GM21717 (cell line): ENCODE data around the gene RLBP1.
"Not testable (repeated sequence)": the region's sequence is repeated elsewhere in the genome, so short reads cannot be mapped to it uniquely, and the experiment has no call there.

Experiments used
- ATAC-seq: cut with Tn5 transposase; IDR thresholded peaks from one replicate; pipeline ENCODE4 v1.9.1; 2021; ENCODE audit warnings: mild to moderate bottlenecking, moderate library complexity; ENCODE audit not compliant: unreplicated experiment

The RLBP1 gene

DNA sequence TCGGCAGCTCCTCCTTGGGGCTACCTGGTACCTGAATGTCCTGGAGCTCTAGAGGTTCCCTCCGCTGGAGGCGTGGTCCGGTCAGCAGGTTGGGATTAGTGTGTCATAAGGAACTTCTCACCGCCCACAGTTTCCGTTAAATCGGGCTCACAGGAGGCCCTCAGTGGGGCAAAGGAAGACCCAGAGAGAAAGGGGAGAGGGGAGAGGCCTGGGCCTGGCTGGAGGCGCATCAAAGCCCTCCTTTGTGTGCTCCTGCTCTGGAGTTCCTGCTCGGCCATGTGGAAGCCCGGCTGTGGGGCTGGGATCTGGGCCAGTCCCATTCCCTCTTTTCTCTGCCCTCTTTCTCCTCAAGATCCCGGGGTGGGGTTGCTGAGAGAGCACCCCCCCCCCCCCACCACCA lies at the start of gene RLBP1:
Gene RLBP1, minus strand, starts transcription at position 37 of the 400 bp plus-strand sequence. CDS start 2,604 bp downstream, outside the sequence.
- ATAC-seq, result no peak

GRCh38 chr15:89250142-89250541 lies 28.8 kb upstream of the RLBP1 start:
- not testable (repeated sequence) for ATAC-seq

DNA sequence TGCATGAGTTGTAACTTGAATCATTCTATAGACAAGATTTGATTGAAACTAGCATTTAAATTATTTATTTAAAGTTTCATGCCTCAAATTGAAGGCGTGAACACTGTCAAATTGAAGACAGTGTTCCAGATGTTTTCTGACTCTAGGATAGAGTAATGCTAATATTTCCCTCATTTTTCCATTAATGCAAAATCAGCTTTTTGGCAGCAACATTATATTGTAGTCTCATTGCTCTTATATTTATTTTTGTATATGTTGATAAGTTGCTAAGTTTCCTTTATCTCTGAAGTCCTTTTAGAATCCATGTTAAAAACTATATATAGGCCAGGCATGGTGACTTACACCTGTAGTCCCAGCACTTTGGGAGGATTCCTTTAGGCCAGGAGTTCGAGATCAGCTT lies 27.2 kb upstream of the RLBP1 start:
- no peak for ATAC-seq

GRCh38 chr15:89247446-89247845 lies 26.1 kb upstream of the RLBP1 start:
- ATAC-seq, result no peak

DNA sequence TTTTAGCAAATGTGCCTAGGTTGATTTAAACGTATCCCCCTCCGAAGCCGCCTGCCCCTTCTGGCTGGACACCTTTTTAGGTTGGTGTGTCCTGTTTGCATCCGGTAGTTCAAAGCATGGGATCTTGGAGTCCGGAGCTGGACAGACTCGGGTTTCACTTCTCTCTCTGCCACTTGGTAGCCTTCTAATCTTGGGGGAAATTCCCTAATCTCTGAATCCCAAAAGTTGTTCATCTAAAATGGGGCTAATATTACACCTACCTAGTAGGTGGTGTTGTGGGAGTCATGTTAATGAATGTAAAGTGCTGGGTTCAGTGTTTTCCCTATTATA lies 23.2 kb upstream of the RLBP1 start:
- ATAC-seq, result no peak

DNA sequence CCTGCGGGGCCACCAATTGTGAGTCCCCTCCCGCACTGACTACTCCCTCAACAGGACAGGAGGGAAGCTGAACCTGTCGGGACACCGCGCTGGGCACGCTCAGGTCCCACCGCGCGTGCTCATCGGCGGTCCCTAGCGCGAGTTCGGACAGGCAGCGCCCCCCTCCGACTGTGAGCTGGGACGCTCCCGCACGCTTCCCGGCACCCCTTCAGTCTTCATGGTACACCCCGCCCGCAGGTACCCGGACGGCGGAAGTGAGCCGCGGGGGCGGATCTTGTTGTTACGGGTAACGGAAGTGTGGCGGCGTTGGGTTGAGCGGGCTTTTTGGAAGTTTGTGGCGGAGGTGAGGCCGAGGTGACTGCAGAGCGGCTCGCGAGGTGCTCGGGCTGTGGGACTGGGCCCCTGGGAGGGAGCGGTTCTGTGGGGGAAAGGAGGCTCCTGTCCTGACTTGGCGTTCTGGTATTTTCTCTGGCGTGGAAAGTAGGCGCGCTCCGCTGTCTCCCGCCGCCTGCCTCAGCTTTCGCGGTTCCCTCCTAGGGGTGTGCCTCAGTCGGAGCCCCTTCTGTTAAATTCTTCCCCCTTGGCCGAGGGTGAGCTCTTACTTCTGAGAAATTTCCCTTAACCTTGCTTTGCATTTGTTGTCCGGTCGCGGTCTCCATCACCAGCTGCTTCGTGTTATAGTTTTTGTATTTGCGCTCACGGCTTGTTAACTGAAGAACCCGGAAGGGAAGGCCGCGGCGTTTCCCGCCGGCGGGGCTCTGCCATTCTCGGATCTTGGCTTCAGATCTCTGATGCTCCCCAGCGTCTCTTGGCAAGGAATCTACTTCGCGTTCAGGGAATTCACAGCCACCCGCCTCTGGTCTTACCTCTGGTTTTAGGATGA lies 22.6 kb upstream of the RLBP1 start, which contains the start of gene FANCI:
Gene FANCI, plus strand, starts transcription at position 289 of the 883 bp plus-strand sequence. CDS start 3,669 bp downstream, outside the sequence.
- ATAC-seq, result peak; percentile 93

DNA sequence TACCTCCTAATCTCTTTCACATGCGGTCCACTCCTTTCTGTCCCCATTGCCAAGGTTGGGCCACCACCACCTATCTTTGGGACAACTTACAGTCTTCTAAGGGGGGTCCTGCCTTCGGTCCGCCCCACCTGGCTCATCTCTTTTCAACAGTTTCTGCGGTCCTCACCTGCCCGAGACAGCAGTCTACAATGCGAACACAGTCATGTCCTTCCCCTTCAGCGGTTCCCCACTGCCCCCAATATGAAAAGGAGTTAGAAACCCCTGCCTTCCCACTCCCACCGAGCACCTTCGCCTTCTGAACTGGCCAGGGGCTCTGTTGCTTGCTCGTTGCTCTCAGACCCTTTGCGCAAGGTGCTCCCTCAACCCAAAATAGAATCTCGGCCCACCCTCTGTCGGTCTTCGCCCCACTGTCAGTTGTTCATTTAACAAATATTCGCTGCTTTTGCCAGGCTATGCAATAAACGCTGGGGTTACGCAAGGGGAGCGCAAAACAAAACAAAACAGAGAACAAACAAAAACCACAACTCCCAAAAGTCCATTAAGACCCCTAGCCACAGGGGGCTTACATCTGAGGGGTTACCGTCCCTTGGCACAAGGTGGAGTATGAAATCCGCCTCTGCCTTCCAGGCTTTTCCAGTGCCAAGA lies 21.8 kb upstream of the RLBP1 start:
- ATAC-seq, result no peak

GRCh38 chr15:89239883-89240810 lies 18.8 kb upstream of the RLBP1 start:
- not testable (repeated sequence) for ATAC-seq

DNA sequence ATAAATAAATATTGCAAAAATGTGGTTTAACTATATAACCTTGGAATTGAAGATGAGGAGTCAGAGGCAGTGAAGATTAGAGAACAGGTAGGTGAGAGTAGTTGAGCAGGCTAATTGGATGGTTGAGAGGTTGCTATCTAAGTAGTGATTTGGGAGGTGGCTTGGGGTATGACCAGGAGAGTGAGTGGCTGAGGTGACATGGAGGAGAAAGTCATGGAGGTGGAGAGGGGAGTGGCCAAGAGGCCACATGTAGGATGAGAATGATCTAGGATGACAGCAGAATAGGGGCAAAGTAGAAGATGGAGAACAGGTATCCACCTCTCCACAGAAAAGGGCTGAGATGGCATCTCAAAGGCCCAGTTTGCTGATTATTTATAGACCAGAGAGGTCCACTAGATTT lies 10.5 kb upstream of the RLBP1 start:
- ATAC-seq, result no peak

- no peak for ATAC-seq
These were observed 8.9 kb upstream of the RLBP1 start for GRCh38 chr15:89230277-89230676.

GRCh38 chr15:89227425-89227824 lies 6.0 kb upstream of the RLBP1 start:
- ATAC-seq, result no peak

DNA sequence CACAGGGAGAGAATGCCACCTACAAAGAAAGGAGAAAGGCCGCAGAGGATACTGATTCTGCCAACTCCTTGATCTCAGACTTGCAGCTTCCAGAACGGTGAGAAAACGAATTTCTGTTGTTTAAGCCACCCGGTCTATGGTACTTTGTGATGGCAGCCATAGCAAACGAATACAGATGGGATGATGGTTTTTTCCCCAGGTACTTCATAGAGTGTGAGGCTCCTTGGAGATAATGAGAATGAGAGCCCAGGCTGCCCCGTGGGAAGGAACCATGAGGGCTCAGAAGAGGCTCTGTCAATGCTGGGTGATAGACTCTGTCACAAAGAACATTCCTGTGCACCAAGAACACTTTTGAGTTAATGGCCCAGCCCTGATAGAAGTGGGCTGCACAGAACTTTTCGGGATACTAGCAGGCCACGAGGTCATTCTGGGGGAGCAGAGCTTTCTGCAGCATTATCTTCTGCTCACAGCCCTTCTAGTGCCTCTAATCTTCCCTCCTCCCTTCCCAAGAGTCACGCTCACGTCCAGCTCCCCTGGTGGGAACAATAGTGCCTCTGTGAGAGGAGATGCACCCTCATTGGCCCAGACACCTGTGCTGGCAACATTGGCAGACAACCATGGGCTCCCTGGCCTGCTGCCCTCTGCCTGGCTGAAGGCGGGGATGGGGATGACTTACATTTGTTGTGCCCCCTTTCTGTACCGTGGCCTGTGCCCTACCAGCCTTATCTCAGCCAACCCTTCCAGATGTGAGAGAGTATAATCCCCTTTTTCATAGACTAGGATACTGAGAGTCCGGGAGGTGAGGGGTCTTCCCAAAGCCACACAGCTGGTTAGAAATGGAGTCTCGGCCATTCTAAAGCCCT lies 5.2 kb upstream of the RLBP1 start:
- no peak for ATAC-seq

DNA sequence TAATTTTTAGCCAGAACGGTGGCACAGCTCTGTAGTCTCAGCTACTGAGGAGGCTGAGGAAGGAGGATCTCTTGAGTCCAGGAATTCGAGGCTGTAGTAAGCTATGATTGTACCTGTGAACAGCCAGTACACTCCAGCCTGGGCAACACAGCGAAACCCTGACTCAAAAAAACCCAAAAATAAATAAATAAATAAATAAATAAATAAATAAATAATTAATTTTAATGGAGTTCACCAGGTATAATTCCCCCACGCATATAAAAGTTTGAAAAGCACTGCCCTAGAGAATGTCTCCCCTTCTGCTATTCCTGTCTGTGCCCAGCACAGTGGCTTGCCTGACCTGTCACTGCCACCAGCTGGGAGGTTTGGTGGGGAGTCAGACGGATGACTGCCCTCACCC lies 4.2 kb upstream of the RLBP1 start:
- no peak for ATAC-seq

DNA sequence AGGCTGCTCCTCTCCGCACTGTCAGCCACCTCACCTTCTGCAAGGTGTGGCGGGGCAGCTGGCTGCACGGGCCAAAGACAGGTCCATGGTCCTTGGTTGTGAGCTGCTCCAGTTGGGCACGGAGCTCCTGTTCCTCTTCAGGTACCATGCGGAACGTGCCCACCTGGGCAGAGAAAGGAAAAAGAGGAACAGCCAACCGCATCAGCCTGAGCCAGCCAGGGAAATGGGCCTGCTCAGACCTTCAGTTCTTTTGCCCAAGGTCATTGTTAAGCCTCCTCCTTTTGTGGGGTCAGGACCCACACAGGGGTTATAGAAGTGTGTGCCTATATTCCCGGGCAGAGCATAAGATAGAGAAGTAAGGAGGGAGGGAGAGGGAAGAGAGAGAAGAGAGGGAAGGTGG lies 2.8 kb downstream of the RLBP1 start:
- ATAC-seq, result no peak

DNA sequence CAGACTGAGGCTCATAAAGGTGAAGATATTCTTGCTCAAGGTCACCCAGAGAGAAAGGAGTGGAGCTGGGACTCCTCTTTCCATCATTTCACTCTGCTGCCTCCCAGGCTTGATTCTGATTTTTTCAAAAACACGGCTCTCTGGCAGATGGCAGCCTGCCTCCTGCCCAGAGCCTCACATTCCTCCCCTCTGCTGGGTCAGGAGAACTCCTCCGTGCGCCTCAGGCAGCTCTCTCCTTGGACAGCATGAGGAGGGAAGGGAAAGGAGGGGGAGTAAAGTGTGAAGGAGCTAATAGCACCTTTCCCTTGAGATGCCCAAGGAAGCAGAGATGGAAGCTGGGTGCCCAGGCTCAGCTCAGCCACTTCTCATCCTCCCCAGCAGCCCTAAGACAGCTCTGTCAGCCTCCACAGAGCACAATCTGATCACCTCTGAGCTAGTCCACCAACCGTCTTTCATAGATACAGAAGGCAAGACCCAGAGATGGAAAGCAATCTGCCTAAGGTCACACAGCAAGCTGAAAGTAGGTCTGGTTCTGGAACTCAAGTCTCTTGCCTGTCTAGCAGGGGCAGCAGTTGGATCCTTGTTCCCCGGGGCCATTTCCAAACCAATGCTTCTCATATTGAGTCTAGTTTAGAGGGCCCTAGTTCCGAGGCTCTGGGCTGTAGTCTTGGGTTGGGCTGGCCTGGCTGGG lies 3.5 kb downstream of the RLBP1 start:
- no peak for ATAC-seq

DNA sequence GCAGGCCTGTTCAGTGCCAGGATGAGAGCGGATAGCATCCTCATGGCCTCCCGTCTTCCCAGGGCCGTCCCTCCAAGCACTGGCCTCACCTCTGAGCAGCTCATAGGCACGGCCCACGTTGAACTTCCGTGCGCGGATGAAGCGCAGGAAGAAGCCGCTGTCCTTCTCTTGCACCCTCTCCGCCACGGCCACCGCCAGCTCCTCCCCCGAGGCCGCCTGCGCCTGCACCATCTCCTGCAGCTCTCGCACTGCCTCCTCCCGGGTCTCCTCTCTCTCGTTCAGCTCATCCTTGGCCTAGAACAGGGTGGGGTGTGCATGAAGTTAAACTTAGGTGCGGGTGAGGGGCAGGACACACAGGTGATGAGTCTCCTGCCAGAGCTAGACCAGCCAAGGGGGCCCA lies 4.3 kb downstream of the RLBP1 start:
- no peak for ATAC-seq

DNA sequence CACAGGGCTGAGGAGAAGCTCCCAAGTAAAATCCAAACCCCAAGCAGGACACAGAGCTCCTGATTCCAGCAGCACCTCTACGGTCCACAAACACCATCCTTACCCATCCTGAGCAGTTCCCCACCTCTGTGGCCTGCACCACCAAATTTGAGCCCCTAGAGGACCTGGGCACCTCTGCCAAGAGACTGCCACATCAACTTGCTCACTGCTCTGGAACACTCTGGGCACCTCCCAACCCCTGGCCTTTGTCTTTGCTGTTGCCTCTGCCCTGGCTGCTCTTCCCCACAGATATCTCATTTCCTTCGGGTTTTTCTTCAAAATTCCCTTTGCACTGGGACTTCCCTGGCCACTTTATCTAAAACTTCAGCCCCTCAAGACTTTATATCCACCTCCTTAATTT lies 5.8 kb downstream of the RLBP1 start:
- ATAC-seq, result no peak

DNA sequence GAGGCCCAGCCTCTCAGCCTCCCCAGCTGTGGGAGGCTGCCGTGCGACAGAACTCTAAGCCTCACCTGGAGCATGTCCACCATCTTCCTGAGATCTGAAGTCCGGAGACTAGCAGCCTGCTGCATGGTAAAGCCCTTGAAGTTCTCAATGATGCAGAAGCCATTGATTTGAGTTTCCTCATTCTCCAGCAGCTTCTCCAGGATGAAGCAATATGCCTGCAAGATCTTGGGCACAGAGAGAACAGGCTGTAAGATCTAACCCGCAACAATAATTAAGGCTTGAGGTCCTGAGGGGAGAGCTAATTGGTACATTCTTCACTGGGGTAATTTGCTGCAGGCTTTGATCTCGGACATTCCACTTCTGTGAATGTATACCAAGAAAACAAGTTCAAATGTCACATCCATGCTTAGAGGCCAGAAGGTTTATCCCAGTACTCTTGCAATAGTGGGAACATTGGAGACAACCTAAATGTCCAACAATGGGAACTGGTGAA lies 9.7 kb downstream of the RLBP1 start:
- ATAC-seq, result no peak

- ATAC-seq, result no peak
These were observed 12.3 kb downstream of the RLBP1 start for GRCh38 chr15:89209057-89209456.

DNA sequence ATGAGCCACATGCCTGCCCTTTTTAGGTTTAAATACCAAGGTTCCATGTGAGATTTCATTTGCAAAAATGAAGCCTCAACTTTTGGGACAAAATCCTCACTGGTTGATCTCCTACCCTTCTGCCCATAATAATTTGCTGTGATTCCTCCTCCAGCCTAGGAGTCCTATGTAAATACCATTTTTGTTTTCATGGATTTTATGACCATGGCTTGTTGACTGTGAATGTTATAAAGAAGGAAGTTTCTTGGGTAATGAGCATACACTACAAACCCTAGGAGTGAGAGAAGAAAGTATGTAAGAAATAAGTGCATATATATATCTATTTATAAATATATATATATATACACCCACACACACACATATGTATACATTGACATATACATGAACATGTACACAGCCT lies 13.1 kb downstream of the RLBP1 start:
- ATAC-seq, result no peak
